MM.1S (cell line): ENCODE results near the gene RNF144B.

Source experiments
- CTCF ChIP-seq: fragments of 300-600 bp; sonication (generic); IDR thresholded peaks from 2 replicates; pipeline ENCODE4 v1.5.1; 2016; ENCODE audit warnings: antibody characterized with exemption, low read length, mixed read lengths
- EZH2 ChIP-seq: fragments of 300-600 bp; sonication (generic); optimal IDR thresholded peaks from 2 replicates; pipeline ENCODE3; 2017; ENCODE audit warnings: low read depth, mild to moderate bottlenecking, antibody characterized with exemption, low read length, mixed read lengths
- EZH2phosphoT487 ChIP-seq: fragments of 300-600 bp; sonication (generic); IDR thresholded peaks from 2 replicates; pipeline ENCODE4 v1.6.1; 2018; ENCODE audit warnings: antibody characterized with exemption, low read length

- no peak for TF ChIP-seq CTCF
- no peak for TF ChIP-seq EZH2
- no peak for TF ChIP-seq EZH2phosphoT487
These were observed 27.0 kb downstream of the RNF144B start for GRCh38 chr6:18414116-18414515.
